LNCaP clone FGC (cell line): ENCODE results near the gene SSU72.
"Not testable (repeated sequence)": the region's sequence is repeated elsewhere in the genome, so short reads cannot be mapped to it uniquely, and the experiment has no call there.

Source experiments
- DNase-seq: peaks from one replicate; pipeline ENCODE4 v3.0.0-alpha.2; 2011; ENCODE audit warnings: low read depth
- H3K4me3 ChIP-seq: 2 replicates; pipeline ENCODE4 v1.5.1; 2011; ENCODE audit warnings: mild to moderate bottlenecking, low read depth, low read length, control low read depth
- CTCF ChIP-seq: IDR thresholded peaks from 2 replicates; pipeline ENCODE4 v1.5.1; 2012; ENCODE audit warnings: mild to moderate bottlenecking; ENCODE audit not compliant: control insufficient read depth, insufficient read depth; ENCODE audit errors: extremely low read depth

Gene SSU72

GRCh38 chr1:1511533-1512285 is 63.0 kb downstream of the SSU72 start, which contains the start of gene ATAD3A:
ATAD3A (plus strand) TSS chr1:1512162; CDS start chr1:1512269, 107 bp downstream.
- peak; percentile 92 for DNase-seq
- TF ChIP-seq CTCF = no peak
- H3K4me3 ChIP-seq = peak within 1 kb of the TSS; percentile 89

- no peak for TF ChIP-seq CTCF
- peak; percentile 35 for DNase-seq
Measured at GRCh38 chr1:1510912-1511532, 63.6 kb downstream of the SSU72 start.

GRCh38 chr1:1509465-1509850 is 65.2 kb downstream of the SSU72 start:
- DNase-seq, H3K4me3 ChIP-seq: not testable (repeated sequence)

More at GRCh38 chr1:1510912-1511532, 63.6 kb downstream of the SSU72 start:
- peak overlapping the region; percentile 89 for H3K4me3 ChIP-seq

- DNase-seq = not testable (repeated sequence)
Measured at GRCh38 chr1:1508775-1509464, 65.7 kb downstream of the SSU72 start.

GRCh38 chr1:1507305-1507704 is 67.4 kb downstream of the SSU72 start:
- DNase-seq = no peak
- H3K4me3 ChIP-seq = no peak overlapping the region
- no peak for TF ChIP-seq CTCF

More at GRCh38 chr1:1508775-1509464, 65.7 kb downstream of the SSU72 start:
- H3K4me3 ChIP-seq = not testable (repeated sequence)

GRCh38 chr1:1505801-1506200 is 68.9 kb downstream of the SSU72 start:
- DNase-seq = peak; percentile 10
- not testable (repeated sequence) for H3K4me3 ChIP-seq

- DNase-seq, H3K4me3 ChIP-seq: not testable (repeated sequence)
- peak; percentile 23; the same call in 1 of the 2 replicates for TF ChIP-seq CTCF
Measured at GRCh38 chr1:1505366-1505798, 69.3 kb downstream of the SSU72 start.

GRCh38 chr1:1504777-1505365 is 69.8 kb downstream of the SSU72 start:
- peak; percentile 98 for DNase-seq
- TF ChIP-seq CTCF = peak; percentile 76
- not testable (repeated sequence) for H3K4me3 ChIP-seq

- H3K4me3 ChIP-seq, DNase-seq: not testable (repeated sequence)
Measured at GRCh38 chr1:1495461-1495975, 79.1 kb downstream of the SSU72 start.

- H3K4me3 ChIP-seq, DNase-seq: not testable (repeated sequence)
Measured at GRCh38 chr1:1494311-1494710, 80.4 kb downstream of the SSU72 start.
